ENCODE results near the gene ST3GAL2.

DNA sequence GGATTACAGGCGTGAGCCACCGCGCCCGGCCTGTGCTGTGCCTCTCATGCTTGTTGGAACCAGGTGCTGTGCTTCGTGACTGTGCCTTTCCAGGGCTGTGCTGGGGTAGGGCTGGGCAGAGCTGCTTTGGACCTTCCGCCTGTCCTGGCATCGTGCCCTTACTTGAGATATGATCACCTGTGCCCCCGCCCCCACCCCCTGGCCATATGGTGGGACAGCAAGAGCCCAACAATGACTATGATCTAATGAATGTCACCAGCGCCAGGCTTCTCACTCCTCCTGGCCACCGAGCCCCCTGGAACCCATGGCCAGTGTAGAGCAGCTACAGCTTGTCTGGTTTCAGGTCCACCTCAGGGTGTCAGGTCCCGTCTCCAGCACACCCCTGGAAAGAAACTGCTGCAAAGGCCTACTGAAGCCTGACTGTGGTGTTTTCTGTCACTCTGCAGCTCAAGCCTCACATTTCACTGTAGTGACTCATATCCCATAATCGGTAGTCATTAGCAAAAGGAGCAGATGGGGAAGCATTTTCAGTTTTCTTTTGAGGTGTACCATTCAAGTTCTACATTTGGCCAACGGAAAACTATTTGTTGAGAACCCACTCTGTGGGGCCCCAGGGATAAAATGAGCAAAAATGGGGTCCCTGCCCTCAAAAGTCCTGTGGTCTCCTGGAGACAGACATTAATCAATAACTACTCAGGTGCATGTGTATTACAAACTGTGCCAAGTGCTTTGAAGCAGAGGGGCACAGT, 37.5 kb upstream of the ST3GAL2 start:
- TF ChIP-seq ZNF274 (IDR thresholded peaks at IDR 0.05; ENCODE audit: low read depth, low read length) (no peak), YY1 (IDR thresholded peaks at IDR 0.05; ENCODE audit: insufficient read depth, insufficient read length) (no peak)
